Loucy (cell line): ENCODE data around the gene PTPRN2.
"Not testable (repeated sequence)": the region's sequence is repeated elsewhere in the genome, so short reads cannot be mapped to it uniquely, and the experiment has no call there.

Experiments
- CTCF ChIP-seq: fragments of 200-600 bp; sonication (generic); conservative IDR thresholded peaks from 2 replicates; pipeline ENCODE4 v1.5.1; 2014; ENCODE audit warnings: mild to moderate bottlenecking, antibody characterized with exemption, low read length
- EZH2phosphoT487 ChIP-seq: fragments of 200-600 bp; IDR thresholded peaks from 2 replicates; pipeline ENCODE4 v1.6.1; 2018; ENCODE audit warnings: antibody characterized with exemption, mild to moderate bottlenecking, moderate library complexity, borderline replicate concordance

DNA sequence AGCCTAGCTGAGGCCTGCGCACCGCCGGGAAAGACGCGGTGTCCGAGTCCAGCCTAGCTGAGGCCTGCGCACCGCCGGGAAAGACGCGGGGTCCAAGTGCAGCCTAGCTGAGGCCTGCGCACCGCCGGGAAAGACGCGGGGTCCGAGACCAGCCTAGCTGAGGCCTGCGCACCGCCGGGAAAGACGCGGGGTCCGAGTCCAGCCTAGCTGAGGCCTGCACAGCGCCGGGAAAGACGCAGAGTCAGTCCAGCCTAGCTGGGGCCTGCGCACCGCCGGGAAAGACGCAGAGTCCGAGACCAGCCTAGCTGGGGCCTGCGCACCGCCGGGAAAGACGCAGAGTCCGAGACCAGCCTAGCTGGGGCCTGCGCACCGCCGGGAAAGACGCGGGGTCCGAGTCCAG, 161.9 kb downstream of the PTPRN2 start:
- TF ChIP-seq CTCF, EZH2phosphoT487: not testable (repeated sequence)
